Subcutaneous abdominal adipose tissue (tissue), 5 donors: Measurements from ENCODE around the gene ARF1.
A peak's percentile ranks its signal among the peaks of the same experiment; 100 is the strongest.

Source experiments
- H3K27ac ChIP-seq: one replicate; pipeline ENCODE4 v1.7.0; 2013; ENCODE audit warnings: low read depth, mild to moderate bottlenecking, inconsistent platforms, low read length, moderate library complexity
- H3K27me3 ChIP-seq, 5 donors: one replicate each; pipeline ENCODE4 v1.7.0; 2013; ENCODE audit warnings: low read length in 5 of 5, inconsistent platforms in 1 of 5; ENCODE audit not compliant: control insufficient read depth in 5 of 5, insufficient read depth in 4 of 5
- H3K36me3 ChIP-seq, 5 donors: one replicate each; pipeline ENCODE4 v1.7.0; 2013; ENCODE audit warnings: low read length in 5 of 5; ENCODE audit not compliant: control insufficient read depth in 5 of 5, insufficient read depth in 5 of 5
- H3K4me1 ChIP-seq, 5 donors: one replicate each; pipeline ENCODE4 v1.7.0; 2013; ENCODE audit warnings: low read length in 5 of 5, mild to moderate bottlenecking in 3 of 5, moderate library complexity in 1 of 5; ENCODE audit not compliant: control insufficient read depth in 5 of 5, insufficient read depth in 5 of 5
- H3K4me3 ChIP-seq, 5 donors: one replicate each; pipeline ENCODE4 v1.7.0; 2013; ENCODE audit warnings: low read length in 5 of 5, low read depth in 1 of 5
- H3K9ac ChIP-seq, 5 donors: one replicate each; pipeline ENCODE4 v1.7.0; 2013; ENCODE audit warnings: low read length in 5 of 5, mild to moderate bottlenecking in 4 of 5, moderate library complexity in 3 of 5
- H3K9me3 ChIP-seq, 5 donors: one replicate each; pipeline ENCODE4 v1.7.0; 2013; ENCODE audit warnings: low read length in 5 of 5; ENCODE audit not compliant: control insufficient read depth in 5 of 5
- donor health status: healthy.
- donor health status: healthy.
- donor health status: healthy.
- donor health status: healthy.
- donor health status: healthy.

Gene ARF1

DNA sequence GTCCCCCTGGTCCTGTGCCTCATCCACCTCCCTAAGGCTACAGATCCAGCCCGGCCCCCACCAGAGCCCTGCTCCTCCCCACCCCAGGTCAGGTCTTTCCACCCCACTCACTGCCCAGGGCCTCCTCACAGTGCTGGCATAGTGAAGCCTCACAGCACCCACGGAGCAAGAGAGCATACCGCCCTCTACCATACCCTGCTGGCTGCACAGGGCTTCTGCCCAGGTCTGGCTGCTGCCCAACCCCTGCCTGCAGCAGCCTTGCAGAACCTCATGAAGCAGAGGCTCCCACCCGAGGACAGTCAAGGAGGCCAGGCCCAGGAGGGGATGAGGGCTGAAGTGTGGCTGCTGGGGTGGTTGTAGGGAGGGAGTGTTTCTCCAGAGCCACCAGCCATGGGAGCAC lies 19.7 kb upstream of the ARF1 start:
- Histone ChIP-seq H3K9me3 (no peaks in the 10 kb centered on the region), H3K4me1 (peaks cover 0 to 19% (median 8%) of the 10 kb centered on the region in 5 donors), H3K27me3 (peaks cover 68 to 96% (median 94%) of the 10 kb centered on the region in 5 donors), H3K4me3 (no peak overlapping the region), H3K36me3 (no peaks in the 10 kb centered on the region), H3K9ac (no peak overlapping the region), H3K27ac (no peak overlapping the region)

DNA sequence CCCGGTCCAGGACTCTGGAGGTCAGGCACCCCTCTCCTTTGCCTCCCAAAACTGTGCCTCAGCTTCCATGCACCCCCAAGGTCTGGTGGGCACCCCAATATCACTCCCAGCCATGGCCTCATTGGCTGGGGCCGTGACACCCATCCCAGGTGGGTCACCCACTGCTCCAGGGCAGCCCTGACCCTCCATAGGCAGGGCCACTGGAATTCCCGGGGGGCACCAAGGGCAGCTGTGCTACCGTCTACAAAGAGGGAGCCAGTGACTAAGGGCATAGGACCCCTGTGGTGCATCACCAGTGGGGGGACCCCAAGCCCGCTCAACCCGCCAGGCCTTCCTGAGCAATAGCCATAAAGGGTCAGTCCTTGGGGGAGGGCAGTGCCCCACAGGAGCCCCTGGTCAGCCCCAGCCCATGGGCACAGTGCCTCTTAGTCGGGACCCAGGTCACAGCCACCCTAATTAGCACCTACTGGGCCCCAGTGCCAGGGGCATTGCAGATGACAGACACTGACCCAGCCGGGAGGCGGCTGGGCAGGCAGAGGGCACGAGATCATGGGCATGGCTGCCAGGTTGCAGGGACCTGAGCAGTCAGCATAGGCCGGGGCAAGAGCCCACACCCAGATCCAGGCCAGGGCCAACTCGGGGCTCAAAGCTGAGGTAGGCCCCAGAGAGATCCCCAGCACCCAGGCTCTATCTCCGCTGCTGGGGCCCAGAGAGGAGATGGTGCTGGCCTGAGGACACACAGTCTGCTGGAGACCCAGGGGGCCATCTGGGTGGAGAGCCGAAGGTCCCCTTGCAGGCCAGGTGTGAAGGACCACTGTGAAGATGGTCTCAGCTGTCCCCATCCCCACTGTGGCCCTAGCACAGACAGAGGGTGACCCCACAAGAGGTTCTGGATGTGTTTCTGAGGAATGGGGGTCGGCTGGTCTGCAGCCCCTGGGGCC lies 19.0 kb upstream of the ARF1 start:
- Histone ChIP-seq H3K27ac (no peak overlapping the region), H3K4me3 (no peak overlapping the region), H3K9ac (no peak overlapping the region), H3K9me3 (no peaks in the 10 kb centered on the region), H3K4me1 (peaks cover 0 to 19% (median 8%) of the 10 kb centered on the region in 5 donors), H3K36me3 (no peaks in the 10 kb centered on the region), H3K27me3 (peaks cover 64 to 95% (median 94%) of the 10 kb centered on the region in 5 donors)

DNA sequence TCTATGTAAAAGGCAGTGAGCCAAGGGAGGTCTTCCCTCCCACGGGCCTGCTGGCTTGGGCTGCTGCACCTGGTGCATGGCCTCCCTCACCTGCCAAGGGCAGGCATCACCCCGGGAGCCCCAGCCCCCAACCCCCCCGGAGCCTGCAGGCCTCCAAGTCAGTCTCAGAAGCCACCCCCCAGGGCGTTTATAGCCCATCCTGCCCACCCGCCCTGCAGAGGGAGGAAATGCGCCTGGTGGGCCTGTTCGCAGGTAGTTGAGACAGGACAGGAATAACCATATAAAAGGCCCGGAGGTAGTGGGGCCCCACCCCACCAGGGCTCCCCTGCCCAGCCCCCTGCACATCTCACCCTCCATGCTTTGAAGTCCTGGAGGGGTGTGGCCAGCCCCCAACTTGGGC lies 18.2 kb upstream of the ARF1 start:
- no peaks in the 10 kb centered on the region for H3K36me3 ChIP-seq
- no peak overlapping the region for H3K4me3 ChIP-seq
- peaks cover 0 to 15% (median 8%) of the 10 kb centered on the region in 5 donors for H3K4me1 ChIP-seq
- H3K27ac ChIP-seq = no peak overlapping the region
- H3K27me3 ChIP-seq = peaks cover 56 to 94% (median 90%) of the 10 kb centered on the region in 5 donors
- H3K9me3 ChIP-seq = no peaks in the 10 kb centered on the region
- no peak overlapping the region for H3K9ac ChIP-seq

DNA sequence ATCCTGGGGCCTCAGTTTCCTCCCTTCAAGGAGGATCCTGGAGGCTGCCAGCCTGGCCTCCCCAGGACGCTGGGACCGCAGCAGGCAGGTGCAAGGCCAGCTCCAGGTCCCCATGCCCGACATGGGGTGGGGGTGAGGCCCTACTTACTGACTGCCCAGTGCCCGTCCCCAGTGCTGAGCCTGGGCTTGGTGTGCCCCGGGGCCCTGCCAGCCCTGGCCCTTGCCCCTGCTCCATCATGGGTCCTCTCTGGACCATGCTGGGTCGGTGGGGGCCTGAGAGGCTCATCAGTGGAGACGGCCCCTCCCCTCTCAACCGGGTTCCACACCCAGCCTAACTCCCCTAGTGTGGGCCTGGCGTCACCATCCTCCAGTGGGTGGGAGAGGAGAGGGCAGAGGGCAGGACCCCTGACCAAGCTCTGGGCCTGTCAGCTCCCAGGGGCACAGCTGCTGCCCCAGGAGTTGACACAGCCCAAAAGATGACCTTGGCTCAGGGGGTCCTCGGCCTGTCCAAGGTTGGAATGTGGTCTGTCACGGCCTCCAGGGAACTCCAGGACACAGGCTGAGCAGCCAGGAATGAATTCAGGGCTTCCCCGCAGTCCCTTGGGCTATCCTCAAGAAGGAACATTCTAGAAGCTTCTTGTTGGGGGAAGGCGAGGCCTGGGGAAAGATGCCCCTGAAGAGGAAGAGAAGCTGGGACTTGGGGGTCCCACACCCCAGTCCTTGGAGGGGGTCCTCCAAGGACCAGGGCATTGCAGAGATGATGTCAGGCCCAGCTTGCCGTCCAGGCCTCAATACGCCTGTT lies 17.6 kb upstream of the ARF1 start:
- Histone ChIP-seq H3K9me3 (no peaks in the 10 kb centered on the region), H3K4me1 (peaks cover 0 to 9% (median 5%) of the 10 kb centered on the region in 5 donors), H3K9ac (peak overlapping the region in 1 of 5 donors; percentile 13), H3K36me3 (no peaks in the 10 kb centered on the region), H3K27me3 (peaks cover 53 to 93% (median 87%) of the 10 kb centered on the region in 5 donors), H3K27ac (no peak overlapping the region), H3K4me3 (no peak overlapping the region)

DNA sequence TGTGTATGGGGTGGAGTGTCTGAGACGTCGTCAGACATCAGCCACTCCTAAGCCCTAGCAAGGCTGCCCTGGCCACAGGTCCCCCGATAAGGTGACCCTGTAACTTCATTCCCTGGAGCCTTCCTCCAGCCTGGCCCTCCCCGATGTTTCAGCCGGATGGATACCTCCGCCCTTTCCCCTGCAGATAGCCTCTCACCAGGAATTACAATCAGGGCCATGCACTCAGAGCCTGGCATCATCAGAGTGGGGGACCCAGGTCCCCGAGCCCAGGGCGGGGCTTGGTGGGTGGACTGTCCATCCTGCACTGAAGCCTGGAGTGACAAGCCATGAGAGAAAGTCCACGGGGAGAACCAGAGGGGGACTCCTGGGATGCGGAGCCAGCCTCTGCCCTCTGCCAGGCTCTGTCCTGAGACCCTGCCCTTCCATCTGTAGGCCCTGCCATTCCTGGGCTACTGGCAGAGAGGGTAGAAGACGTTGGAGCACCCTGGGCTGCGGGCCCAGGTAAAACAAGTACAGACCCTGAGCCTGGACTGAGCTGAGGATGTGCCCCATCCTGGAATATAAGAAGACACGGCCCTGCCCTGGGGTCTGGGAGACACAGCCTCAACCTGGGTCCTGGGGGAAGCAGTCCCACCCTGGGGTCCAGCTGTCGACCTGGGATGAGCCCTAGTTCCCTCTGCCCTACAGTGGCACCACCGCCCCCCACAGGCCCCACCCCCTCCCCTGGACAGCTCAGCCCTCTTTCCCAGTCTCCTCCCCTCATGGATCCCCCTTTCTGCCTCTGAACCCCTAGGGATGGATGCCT lies 16.8 kb upstream of the ARF1 start:
- Histone ChIP-seq H3K4me1 (peaks cover 0 to 1% (median 0%) of the 10 kb centered on the region in 5 donors), H3K27ac (no peak overlapping the region), H3K36me3 (no peaks in the 10 kb centered on the region), H3K4me3 (no peak overlapping the region), H3K9ac (peak overlapping the region in 1 of 5 donors; percentile 13), H3K27me3 (peaks cover 45 to 90% (median 80%) of the 10 kb centered on the region in 5 donors), H3K9me3 (no peaks in the 10 kb centered on the region)

DNA sequence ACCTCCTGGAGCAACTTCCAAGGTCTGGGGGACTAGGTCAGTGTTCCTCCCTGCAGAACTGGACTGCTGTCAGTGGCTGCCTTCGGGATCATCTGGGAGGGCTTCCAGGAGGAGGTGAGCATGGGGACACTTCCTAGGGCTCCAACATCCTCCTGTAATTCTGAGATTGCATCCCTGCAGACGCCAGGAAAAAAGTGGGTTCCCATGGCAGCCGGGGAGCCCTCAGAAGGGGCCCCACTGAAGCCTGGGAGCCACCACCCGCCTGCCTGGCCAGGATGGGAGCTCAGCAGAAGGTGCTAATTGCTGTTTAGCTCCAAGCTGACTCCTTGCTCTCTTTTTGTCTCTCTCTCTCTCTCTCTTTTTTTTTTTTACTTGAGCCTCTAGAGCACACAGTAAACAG lies 16.1 kb upstream of the ARF1 start:
- H3K36me3 ChIP-seq = no peaks in the 10 kb centered on the region
- no peak overlapping the region for H3K4me3 ChIP-seq
- peaks cover 44 to 90% (median 76%) of the 10 kb centered on the region in 5 donors for H3K27me3 ChIP-seq
- no peaks in the 10 kb centered on the region for H3K9me3 ChIP-seq
- H3K9ac ChIP-seq = no peak overlapping the region
- no peaks in the 10 kb centered on the region for H3K4me1 ChIP-seq
- H3K27ac ChIP-seq = no peak overlapping the region

DNA sequence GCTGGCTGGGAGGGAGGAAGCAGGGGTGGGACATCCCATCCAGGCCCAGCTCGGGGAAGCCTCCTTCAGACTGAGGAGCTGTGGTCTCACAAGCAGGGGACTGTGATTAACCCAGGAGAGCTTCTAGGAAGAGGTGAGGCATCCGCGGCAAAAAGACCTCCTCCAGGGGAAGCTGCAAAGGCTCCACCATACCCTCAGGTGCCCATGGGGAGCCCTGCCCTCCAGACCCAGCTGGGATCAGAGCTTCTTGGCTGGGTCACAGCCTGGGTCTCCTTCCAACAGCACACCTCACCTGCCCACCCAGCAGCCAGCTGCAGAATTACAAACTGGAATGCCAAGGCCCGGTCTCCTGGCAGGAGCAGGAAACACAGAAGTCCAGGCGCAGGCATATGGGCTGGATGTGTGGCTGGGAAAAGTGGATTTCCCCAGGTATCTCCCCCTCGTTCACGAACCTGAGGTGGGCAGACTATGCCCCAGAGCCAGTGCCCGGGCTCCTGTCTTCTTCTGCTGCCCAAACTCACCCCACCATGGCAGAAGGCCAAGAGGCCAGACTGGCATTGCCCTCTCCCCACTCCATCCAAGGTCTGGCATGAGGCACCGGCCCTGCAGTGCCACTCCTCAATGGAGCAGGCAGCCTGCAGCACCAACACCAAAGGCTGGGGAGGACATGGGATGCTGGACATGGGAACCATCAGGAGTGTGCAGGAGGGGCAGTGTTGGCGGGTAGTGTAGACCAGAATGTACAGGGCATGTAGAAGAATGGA lies 15.4 kb upstream of the ARF1 start:
- Histone ChIP-seq H3K9ac (no peak overlapping the region), H3K36me3 (no peaks in the 10 kb centered on the region), H3K4me3 (no peak overlapping the region), H3K27me3 (peaks cover 38 to 85% (median 70%) of the 10 kb centered on the region in 5 donors), H3K27ac (no peak overlapping the region), H3K9me3 (no peaks in the 10 kb centered on the region), H3K4me1 (no peaks in the 10 kb centered on the region)

DNA sequence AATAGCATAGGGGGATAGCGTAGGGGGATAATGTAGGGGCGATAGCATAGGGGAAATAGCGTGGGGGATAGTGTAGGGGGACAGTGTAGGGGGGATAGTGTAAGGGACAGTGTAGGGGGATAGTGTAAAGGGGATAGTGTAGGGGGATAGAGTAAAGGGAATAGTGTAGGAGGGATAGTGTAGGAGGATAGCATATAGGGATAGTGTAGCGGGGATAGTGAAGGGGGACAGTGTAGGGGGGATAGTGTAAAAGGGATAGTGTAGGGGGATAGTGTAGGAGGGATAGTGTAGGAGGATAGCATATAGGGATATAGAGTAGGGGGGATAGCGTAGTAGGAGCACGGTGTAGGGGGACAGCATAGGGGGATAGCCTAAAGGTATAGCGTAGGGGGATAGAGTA lies 14.1 kb upstream of the ARF1 start:
- Histone ChIP-seq H3K4me3 (no peak overlapping the region), H3K36me3 (no peaks in the 10 kb centered on the region), H3K9ac (no peak overlapping the region), H3K4me1 (no peaks in the 10 kb centered on the region), H3K27ac (no peak overlapping the region), H3K27me3 (peaks cover 32 to 83% (median 62%) of the 10 kb centered on the region in 5 donors), H3K9me3 (no peaks in the 10 kb centered on the region)

DNA sequence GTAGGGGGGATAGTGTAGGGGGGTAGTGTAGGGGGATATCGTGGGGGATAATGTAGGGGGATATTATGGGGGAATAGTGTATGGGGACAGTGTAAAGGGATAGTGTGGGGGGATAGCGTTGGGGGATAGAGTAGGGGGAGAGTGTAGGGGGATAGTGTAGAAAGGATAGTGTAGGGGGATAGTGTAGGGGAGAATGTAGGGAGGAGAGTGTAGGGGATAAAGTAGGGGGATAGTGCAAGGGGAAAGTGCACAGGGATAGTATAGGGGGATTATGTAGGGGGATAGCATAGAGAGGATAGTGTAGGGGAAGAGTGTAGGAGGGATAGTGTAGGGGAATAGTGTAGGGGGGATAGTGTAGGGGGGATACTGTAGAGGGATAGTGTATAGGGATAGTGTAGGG lies 12.3 kb upstream of the ARF1 start:
- H3K27me3 ChIP-seq = peaks cover 22 to 71% (median 45%) of the 10 kb centered on the region in 5 donors
- H3K9ac ChIP-seq = no peak overlapping the region
- no peak overlapping the region for H3K27ac ChIP-seq
- H3K9me3 ChIP-seq = no peaks in the 10 kb centered on the region
- no peaks in the 10 kb centered on the region for H3K36me3 ChIP-seq
- no peak overlapping the region for H3K4me3 ChIP-seq
- H3K4me1 ChIP-seq = peaks cover 0 to 2% (median 0%) of the 10 kb centered on the region in 5 donors
